Lower lobe of right lung (tissue), 2 donors: ENCODE results near the gene NXNL2. TPM values are rescaled to one million over a fixed set of nuclear protein-coding genes. Genes with fewer than 3 reads are reported as not detected.
A peak's percentile ranks its signal among the peaks of the same experiment; 100 is the strongest.

Experiments
- ATAC-seq, 2 donors: fragments of 200-7000 bp; cut with Tn5 transposase; one replicate each; pipeline ENCODE4 v1.9.1; 2020 to 2022; ENCODE audit warnings: mild to moderate bottlenecking in 2 of 2, moderate library complexity in 2 of 2
- DNase-seq: peaks from one replicate; pipeline ENCODE4 v3.0.0-alpha.2; 2020
- H3K27ac ChIP-seq: fragments of 200-600 bp; one replicate; pipeline ENCODE4 v1.8.0; 2022
- H3K27me3 ChIP-seq: fragments of 200-600 bp; one replicate; pipeline ENCODE4 v1.8.0; 2022; ENCODE audit warnings: low read depth
- H3K36me3 ChIP-seq: fragments of 200-600 bp; one replicate; pipeline ENCODE4 v1.8.0; 2022; ENCODE audit warnings: mild to moderate bottlenecking
- H3K4me1 ChIP-seq: fragments of 200-600 bp; one replicate; pipeline ENCODE4 v1.8.0; 2022
- H3K4me3 ChIP-seq: fragments of 200-600 bp; one replicate; pipeline ENCODE4 v1.8.0; 2022; ENCODE audit warnings: mild to moderate bottlenecking
- H3K9me3 ChIP-seq: fragments of 200-600 bp; one replicate; pipeline ENCODE4 v1.8.0; 2022
- CTCF ChIP-seq: fragments of 200-600 bp; IDR thresholded peaks from one replicate; pipeline ENCODE4 v1.8.0; 2022; ENCODE audit warnings: antibody characterized with exemption, mild to moderate bottlenecking
- intact Hi-C: fragments of 100-400 bp; cut with DNase I; formaldehyde crosslinking; loops from one replicate; pipeline ENCODE4 v1.11.0; 2022
- total RNA-seq: library from RNA; stranded (reverse); fragmentation: NEBNext Ultra II Directional; extraction: Animal tissue kit (Norgen Biotek cat#: 25700); gene quantifications from one replicate; pipeline ENCODE4 v1.2.1, GENCODE V29; 2021
- donor health status: DM: no; HTN: yes; CAD: no; lungs with severe emphysema.

NXNL2 gene
- total RNA-seq, 1 donor from 2014 or later, result 0.71 TPM

GRCh38 chr9:88527618-88528017, 7.4 kb upstream of the NXNL2 start:
- Histone ChIP-seq H3K4me3 (no peak overlapping the region), H3K27ac (no peak overlapping the region), H3K9me3 (no peaks in the 10 kb centered on the region), H3K36me3 (no peaks in the 10 kb centered on the region), H3K4me1 (no peaks in the 10 kb centered on the region), H3K27me3 (peaks cover 5% of the 10 kb centered on the region)
- no peak for TF ChIP-seq CTCF
- intact Hi-C loops, result no loop called here
- ATAC-seq (no peak), DNase-seq (no peak)

- TF ChIP-seq CTCF, result no peak
- no peak for ATAC-seq
- Histone ChIP-seq H3K9me3 (no peaks in the 10 kb centered on the region), H3K4me3 (no peak overlapping the region), H3K36me3 (no peaks in the 10 kb centered on the region), H3K27ac (no peak overlapping the region), H3K4me1 (no peaks in the 10 kb centered on the region), H3K27me3 (peaks cover 5% of the 10 kb centered on the region)
- intact Hi-C loops, result no loop called here
- no peak for DNase-seq
These were observed 6.7 kb upstream of the NXNL2 start for GRCh38 chr9:88528080-88528790.

GRCh38 chr9:88529496-88529895, 5.5 kb upstream of the NXNL2 start:
- no peaks in the 10 kb centered on the region for H3K4me1 ChIP-seq
- ATAC-seq (no peak), DNase-seq (no peak)
- peaks cover 5% of the 10 kb centered on the region for H3K27me3 ChIP-seq
- no peak for TF ChIP-seq CTCF
- no peak overlapping the region for H3K27ac ChIP-seq
- H3K9me3 ChIP-seq, result no peaks in the 10 kb centered on the region
- no peaks in the 10 kb centered on the region for H3K36me3 ChIP-seq
- intact Hi-C loops, result no loop called here
- H3K4me3 ChIP-seq, result no peak overlapping the region

DNA sequence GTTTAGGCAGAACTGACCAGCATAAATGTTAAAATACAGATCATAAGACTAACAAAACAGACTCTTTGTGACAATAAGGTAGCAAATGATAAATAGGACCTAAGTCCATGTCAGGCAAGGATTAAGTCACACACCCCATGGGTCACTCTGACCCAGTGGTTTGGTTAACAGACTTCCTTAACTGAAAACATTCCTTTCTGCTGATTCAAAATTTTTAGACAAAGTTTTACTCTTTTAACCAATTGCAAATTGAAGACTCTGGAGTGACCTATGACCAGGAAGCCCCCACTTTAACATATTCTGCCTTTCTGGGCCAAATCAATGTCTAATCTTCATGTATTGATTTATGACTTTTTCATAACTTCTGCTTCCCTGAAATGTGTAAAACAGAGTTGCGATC, 4.9 kb upstream of the NXNL2 start:
- intact Hi-C loops, result no loop called here
- Histone ChIP-seq H3K36me3 (no peaks in the 10 kb centered on the region), H3K9me3 (no peaks in the 10 kb centered on the region), H3K4me3 (no peak overlapping the region), H3K27ac (no peak overlapping the region), H3K4me1 (peaks cover 2% of the 10 kb centered on the region), H3K27me3 (peaks cover 5% of the 10 kb centered on the region)
- no peak for ATAC-seq
- DNase-seq, result no peak
- TF ChIP-seq CTCF, result no peak

GRCh38 chr9:88531920-88532698, 2.9 kb upstream of the NXNL2 start:
- peak; percentile 60 for DNase-seq
- Histone ChIP-seq H3K4me1 (peaks cover 16% of the 10 kb centered on the region), H3K27me3 (peaks cover 23% of the 10 kb centered on the region), H3K27ac (no peak overlapping the region), H3K4me3 (no peak overlapping the region), H3K9me3 (no peaks in the 10 kb centered on the region), H3K36me3 (no peaks in the 10 kb centered on the region)
- intact Hi-C loops, result no loop called here
- TF ChIP-seq CTCF, result no peak
- ATAC-seq, result no peak
